ENCODE measurements around the gene HIBCH.

- TF ChIP-seq CTCF (IDR thresholded peaks at IDR 0.05; ENCODE audit: low read length) (no peak), EZH2 (IDR thresholded peaks at IDR 0.05; ENCODE audit: borderline replicate concordance, low read length) (no peak)
Measured at GRCh38 chr2:190179754-190180312, 139.8 kb downstream of the HIBCH start.
